Stimulated activated CD8-positive, alpha-beta memory T cell treated with anti-CD3 and anti-CD28 coated beads, Interleukin-7, amount 100 ng/mL, for 4 hours (primary cell): ENCODE results near the gene ZBTB40.

Experiments
- DNase-seq, 2 donors: peaks; one replicate each; pipeline ENCODE4 v3.0.0-alpha.2; 2020; ENCODE audit warnings: low read depth in 2 of 2

ZBTB40 gene

GRCh38 chr1:22471078-22471477 lies 19.4 kb downstream of the ZBTB40 start:
- no peak for DNase-seq

DNA sequence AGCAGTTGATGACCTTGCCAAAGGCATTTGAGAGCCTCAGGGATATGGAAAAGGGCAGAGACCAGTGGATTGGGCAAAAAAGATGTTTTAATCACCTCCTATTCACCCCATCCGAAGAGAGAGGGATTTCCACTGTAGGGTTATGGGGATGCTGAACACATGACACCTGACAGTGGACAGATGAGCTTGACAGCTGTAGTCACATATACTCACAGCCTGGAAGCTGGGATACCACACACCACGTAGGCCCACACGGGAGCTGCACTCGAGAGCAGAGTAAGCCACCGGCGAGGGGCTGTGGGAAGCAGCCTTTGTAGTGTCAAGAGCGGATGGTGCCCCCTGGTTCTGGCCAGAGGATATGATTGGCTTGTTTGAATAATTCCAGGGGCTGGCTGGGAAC lies 20.0 kb downstream of the ZBTB40 start:
- DNase-seq, result no peak

GRCh38 chr1:22472596-22472995 lies 20.9 kb downstream of the ZBTB40 start:
- no peak for DNase-seq

GRCh38 chr1:22473952-22474351 lies 22.3 kb downstream of the ZBTB40 start:
- no peak for DNase-seq

- no peak for DNase-seq
Observed at GRCh38 chr1:22476566-22476965, 24.9 kb downstream of the ZBTB40 start.

DNA sequence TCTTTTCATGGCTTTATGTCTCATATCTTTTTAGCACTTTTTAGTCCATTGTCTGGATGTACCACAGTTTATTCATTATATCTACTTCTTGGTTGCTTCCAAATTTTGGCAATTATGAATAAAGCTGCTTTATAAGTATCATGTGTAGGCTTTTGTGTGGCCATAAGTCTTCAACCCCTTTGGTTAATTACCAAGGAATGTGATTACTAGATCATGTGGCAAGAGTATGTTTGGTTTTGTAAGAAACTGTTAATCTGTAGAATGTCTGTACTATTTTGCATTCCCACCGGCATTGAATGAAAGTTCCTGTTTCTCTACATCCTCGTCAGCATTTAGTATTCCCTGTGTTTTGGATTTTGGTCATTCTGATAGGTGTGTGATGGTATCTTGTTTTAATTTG lies 31.5 kb downstream of the ZBTB40 start:
- DNase-seq, result no peak

DNA sequence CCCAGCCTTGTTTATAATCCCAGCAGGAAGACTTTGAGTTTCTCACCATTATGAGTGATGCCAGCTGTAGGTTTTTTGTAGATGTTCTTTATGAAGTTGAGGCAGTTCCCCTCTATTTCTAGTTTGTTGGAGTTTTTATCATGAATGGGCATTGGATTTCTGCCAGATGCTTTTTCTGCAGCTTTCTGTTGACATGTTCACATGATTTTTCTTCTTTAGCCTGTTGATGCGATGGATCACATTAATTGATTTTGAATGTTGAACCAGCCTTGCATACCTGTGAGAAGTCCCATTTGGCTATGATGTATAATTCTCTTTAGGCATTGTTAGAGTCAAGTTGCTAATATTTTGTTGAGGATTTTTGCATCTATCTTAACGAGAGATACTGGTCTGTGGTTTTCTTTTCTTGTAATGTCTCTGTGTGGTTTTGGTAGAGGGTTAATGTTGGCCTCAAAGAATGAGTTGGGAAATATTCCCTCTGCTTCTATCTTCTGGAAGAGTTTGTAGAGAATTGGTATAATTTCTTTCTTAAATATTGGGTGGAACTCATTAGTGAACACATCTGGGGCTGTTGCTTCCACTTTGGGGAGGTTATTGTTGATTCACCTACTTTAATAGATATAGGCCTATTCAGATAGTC lies 33.2 kb downstream of the ZBTB40 start:
- DNase-seq, result no peak

DNA sequence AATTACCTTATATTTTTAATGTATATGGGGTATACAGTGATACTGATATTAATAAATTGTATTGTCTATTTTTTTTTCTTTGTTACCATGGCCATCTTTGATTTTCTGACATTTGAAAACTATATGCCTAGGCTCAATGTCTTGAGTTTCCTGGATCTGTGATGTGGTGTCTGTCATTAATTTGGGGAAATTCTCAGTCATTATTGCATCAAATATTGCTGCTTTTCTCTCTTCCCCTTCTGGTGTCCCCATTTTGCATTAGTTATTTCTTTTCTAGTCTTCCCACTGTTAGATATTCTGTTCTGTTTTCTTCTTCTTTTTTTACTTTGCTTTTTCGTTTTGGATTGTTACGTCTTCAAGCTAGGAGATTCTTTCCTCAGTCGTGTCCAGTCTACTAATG lies 33.8 kb downstream of the ZBTB40 start:
- DNase-seq, result no peak

DNA sequence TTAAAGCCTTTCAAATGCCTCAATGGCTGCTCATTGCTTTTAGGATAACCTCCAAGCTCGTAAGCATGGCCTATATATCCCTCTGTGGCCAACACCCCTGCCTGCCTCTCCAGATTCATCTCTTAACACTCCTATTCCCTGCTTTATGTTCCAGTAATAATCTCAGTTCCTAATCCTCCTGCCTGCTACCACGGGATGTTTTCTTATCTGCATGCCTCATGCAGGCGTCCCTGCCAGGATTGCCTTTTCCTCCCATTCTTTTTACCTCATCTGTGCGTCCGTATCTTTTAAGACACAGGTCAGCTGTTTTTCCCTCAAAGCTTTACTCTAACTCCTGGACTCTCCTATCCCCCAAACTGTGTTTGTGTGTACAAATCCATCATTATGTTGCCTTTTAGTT lies 36.1 kb downstream of the ZBTB40 start:
- no peak for DNase-seq

GRCh38 chr1:22488319-22488718 lies 36.7 kb downstream of the ZBTB40 start:
- DNase-seq, result no peak

DNA sequence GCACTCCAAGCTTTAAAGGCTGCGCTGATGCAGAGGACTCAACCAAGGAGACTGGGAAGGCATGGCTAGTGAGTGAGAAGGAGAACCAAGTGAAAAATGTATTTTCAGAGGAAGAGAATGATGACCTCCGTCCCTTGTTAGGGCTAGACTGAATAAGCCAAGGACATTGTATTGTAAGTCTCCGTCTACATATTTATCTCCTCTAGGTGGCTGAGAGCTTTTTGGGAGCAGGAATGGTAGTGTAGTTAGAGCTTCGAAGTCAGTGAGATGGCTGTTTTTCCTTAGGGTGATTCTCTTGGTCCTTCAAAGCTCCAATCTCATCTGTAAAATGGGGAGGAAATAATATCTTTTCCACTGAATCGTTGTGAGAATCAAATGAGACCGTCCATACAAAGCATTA lies 37.6 kb downstream of the ZBTB40 start:
- DNase-seq, result no peak

GRCh38 chr1:22489823-22490222 lies 38.2 kb downstream of the ZBTB40 start:
- no peak for DNase-seq

- DNase-seq, result no peak
Observed at GRCh38 chr1:22490309-22490708, 38.7 kb downstream of the ZBTB40 start.

- DNase-seq, result no peak
Observed at GRCh38 chr1:22491995-22492715, 40.5 kb downstream of the ZBTB40 start.

- DNase-seq, result no peak
Observed at GRCh38 chr1:22494144-22494543, 42.5 kb downstream of the ZBTB40 start.

DNA sequence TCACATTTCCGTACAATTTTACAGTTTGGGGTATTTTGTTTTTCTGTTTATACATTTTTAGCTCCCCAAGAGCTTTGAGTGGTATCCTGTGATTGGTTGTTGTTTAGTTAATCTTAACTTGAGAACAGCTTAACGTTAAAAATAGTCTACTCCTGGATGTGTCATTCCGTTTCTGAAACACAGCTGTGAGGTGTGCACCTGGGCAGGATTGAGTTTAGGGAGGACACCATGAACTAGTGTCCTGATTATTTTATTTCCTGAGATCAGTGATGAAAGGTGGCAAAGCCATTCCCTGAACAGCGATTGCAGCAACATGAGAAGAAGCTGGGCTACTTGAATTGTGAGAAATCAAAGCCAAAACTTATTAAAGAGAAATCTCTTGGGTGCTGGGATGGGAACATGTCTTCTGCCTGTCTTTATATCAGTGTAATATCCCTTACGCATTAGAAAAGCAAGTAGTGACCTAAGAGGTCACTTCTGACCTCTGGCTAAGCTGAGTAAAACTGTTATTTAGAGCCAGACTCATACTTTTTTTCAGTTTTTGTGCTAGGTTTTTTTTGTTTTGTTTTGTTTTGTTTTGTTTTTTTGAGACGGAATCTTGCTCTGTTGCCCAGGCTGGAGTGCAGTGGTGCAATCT lies 43.4 kb downstream of the ZBTB40 start:
- DNase-seq, result no peak

DNA sequence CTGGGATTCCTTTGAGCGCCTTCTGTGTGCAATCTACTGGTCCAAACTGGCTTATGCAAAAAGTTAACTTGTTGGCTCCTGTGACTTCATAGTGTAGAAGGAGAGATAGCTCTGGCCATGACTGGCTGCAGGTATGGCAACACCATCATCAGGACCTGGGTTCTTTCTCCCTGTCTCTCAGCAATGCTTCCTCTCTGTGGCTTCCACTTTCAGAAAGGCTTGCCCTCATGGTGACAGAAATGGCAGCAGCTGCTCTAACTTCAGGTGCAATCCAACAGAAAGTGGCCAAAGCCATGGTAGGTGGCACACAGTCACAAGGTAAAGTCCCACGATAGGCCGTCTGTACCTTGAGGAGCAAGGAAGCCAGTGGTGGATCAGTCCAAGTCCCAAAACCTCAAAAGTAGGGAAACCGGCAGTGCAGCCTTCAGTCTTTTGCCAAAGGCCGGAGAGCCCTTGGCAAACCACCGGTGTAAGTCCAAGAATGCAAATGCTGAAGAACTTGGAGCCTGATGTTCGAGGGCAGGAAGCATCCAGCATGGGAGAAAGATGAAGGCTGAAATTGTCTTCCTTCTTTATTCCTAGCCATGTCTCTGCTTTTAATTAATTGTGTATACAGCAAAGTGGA lies 45.0 kb downstream of the ZBTB40 start:
- DNase-seq, result no peak

DNA sequence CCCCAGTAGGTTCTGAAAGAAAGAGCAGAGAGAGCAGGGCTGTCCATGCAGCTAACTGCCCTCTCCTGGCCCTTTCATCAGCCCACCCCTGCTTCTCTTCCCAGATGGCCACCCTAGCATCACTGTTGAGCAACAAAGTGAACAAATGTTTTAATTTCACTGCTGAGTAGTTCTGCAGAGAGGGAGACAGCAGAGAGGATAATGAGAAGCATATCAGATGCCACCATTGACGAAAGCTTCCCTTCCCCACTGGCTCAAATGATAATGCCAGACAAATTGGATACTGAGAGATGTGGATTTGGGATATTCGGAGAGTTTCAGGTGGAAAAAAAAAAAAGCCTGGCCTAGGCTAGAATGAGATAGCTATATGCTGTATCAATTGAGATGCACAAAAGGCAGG lies 46.8 kb downstream of the ZBTB40 start:
- DNase-seq, result no peak

- DNase-seq, result no peak
Observed at GRCh38 chr1:22500058-22500457, 48.4 kb downstream of the ZBTB40 start.

DNA sequence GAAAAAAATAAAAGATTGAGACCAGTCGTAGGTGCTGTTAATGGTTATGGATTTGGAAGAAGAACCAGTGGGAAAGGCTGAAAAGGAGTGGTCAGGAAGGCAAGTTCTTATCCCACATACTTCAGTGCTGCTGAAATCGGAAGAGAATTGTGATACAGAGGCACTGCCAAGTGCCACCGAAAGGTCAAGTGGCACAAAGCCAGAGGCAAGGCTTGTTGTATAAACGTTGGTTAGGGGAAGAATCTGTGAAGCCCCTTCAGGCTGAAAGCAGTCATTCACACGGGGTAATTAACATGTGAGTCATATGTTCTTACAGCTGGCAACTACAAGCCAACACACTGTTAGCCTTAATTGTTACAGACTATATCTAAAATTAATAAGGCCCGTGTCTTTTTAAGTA lies 48.8 kb downstream of the ZBTB40 start:
- no peak for DNase-seq

DNA sequence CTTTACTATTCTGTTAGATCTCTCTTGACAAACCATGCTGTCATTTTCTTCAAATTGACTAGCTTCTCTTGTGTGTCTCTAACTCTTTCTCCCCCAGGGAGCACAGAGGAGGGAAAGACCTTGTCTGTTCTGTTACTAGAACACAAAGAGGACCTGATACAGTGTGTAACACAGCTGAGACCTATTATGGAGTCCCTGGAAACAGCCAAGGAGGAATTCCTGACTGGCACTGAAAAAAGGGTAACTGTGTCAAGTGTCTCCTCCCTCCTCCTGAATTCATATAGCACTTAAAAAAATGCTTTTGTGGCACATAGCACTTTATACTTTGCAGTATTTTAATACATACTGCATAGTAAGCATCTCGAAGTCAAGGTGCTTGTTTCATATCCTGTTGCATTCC lies 50.6 kb downstream of the ZBTB40 start:
- DNase-seq, result no peak

DNA sequence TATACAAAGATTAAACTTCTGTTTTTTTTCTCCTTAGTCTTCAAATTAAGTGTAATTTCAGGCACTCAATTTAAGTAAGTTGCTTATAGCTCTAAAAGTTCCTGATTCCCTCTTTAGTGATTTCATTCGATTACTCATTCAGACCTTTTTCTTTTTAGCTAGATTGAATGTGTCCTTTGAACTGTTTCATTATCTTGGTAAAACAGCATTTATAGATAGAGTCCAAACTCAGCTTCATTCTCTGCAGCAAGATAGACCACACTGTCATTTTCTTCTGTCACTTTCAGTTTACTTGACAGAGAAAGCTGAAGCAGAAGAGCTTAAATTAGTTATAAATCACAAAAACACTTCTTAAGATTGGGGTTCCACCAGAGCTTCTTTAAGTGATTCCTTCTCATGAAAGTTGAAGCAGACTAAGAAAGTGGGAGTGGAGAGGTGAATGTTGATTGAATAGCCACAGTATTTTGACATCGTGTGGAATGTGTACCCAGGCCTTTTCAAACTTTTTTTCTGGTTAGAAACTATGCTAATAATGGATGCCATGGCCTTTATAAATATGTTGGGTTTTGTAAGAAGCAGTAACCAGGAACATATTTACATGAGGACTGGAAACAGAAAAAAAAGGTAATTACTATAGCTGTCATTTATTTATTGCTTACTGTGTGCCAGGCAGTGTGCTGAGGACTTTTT lies 52.2 kb downstream of the ZBTB40 start:
- no peak for DNase-seq
